Activated B cell treated with CpG ODN at 0.5 μM for 24 hours (primary cell): ENCODE measurements around the gene MAP9. TPM values are rescaled to one million over a fixed set of nuclear protein-coding genes. Genes with fewer than 3 reads are reported as not detected.

Experiments
- ATAC-seq: fragments of 200-7000 bp; cut with Tn5 transposase; one replicate; pipeline ENCODE4 v1.10.0; 2021; ENCODE audit warnings: low read depth, mild to moderate bottlenecking, moderate library complexity
- CTCF ChIA-PET: fragments of 350-600 bp; sonication (Branson Sonifier 250); formaldehyde crosslinking; loops from one replicate; lab custom pipeline; 2021; ENCODE audit warnings: antibody characterized with exemption; lab: Charles Lee
- POLR2A ChIA-PET: fragments of 350-600 bp; sonication (Branson Sonifier 250); formaldehyde crosslinking; loops from one replicate; lab custom pipeline; 2021; ENCODE audit warnings: antibody characterized with exemption; lab: Charles Lee
- DNase-seq: peaks from one replicate; pipeline ENCODE4 v3.0.0; 2022
- H3K27ac Mint-ChIP-seq: one replicate; pipeline ENCODE4 v1.8.0; 2020; ENCODE audit warnings: mixed read lengths
- H3K27me3 Mint-ChIP-seq: one replicate; pipeline ENCODE4 v1.8.0; 2021; ENCODE audit warnings: mixed read lengths
- H3K36me3 Mint-ChIP-seq: one replicate; pipeline ENCODE4 v1.8.0; 2021; ENCODE audit warnings: low read depth, mixed read lengths
- H3K4me1 Mint-ChIP-seq: one replicate; pipeline ENCODE4 v1.8.0; 2021; ENCODE audit warnings: mixed read lengths
- H3K4me3 Mint-ChIP-seq: one replicate; pipeline ENCODE4 v1.8.0; 2020; ENCODE audit warnings: mild to moderate bottlenecking, mixed read lengths
- H3K9me3 Mint-ChIP-seq: one replicate; pipeline ENCODE4 v1.8.0; 2020; ENCODE audit warnings: mixed read lengths
- CTCF ChIP-seq: fragments of 200-600 bp; IDR thresholded peaks from one replicate; pipeline ENCODE4 v1.8.0; 2022; ENCODE audit warnings: antibody characterized with exemption, mild to moderate bottlenecking
- intact Hi-C: fragments of 100-400 bp; cut with micrococcal nuclease; formaldehyde crosslinking; loops from one replicate; pipeline ENCODE4 v1.15.1; 2024
- total RNA-seq: library from RNA; stranded (reverse); gene quantifications from 2 replicates; pipeline ENCODE4 v1.2.3, GENCODE V29; 2022

Gene MAP9
- total RNA-seq, 1 donor from 2014 or later = 8.8 TPM

- H3K27me3 Mint-ChIP-seq = no peaks in the 10 kb centered on the region
- POLR2A ChIA-PET = no interaction called here
Observed at GRCh38 chr4:155367608-155368007, 9.2 kb downstream of the MAP9 start.

GRCh38 chr4:155353923-155354540 is 22.7 kb downstream of the MAP9 start:
- intact Hi-C loops = loop anchor here (1.0 to 5.0 kb wide), 4 partner anchors 372 to 802 kb away; no protein-coding TSS in a partner anchor
- Mint-ChIP-seq H3K4me3 (no peak overlapping the region), H3K27ac (no peak overlapping the region), H3K27me3 (no peaks in the 10 kb centered on the region), H3K9me3 (no peaks in the 10 kb centered on the region), H3K36me3 (peaks cover 50% of the 10 kb centered on the region), H3K4me1 (no peaks in the 10 kb centered on the region)
- DNase-seq (no peak), ATAC-seq (peak; percentile 28)
- ChIA-PET CTCF (no interaction called here), POLR2A (no interaction called here)
- no peak for TF ChIP-seq CTCF

More at GRCh38 chr4:155367608-155368007, 9.2 kb downstream of the MAP9 start:
- intact Hi-C loops = no loop called here
- DNase-seq (no peak), ATAC-seq (no peak)
- no peak overlapping the region for H3K27ac Mint-ChIP-seq
- no peak for TF ChIP-seq CTCF
- no peaks in the 10 kb centered on the region for H3K4me1 Mint-ChIP-seq
- CTCF ChIA-PET = no interaction called here
- H3K4me3 Mint-ChIP-seq = no peak overlapping the region
- peaks cover 42% of the 10 kb centered on the region for H3K36me3 Mint-ChIP-seq
- H3K9me3 Mint-ChIP-seq = no peaks in the 10 kb centered on the region

GRCh38 chr4:155342142-155342541 is 34.6 kb downstream of the MAP9 start:
- intact Hi-C loops = no loop called here
- TF ChIP-seq CTCF = no peak
- Mint-ChIP-seq H3K4me3 (no peak overlapping the region), H3K27ac (no peak overlapping the region), H3K9me3 (peaks cover 7% of the 10 kb centered on the region), H3K27me3 (no peaks in the 10 kb centered on the region), H3K4me1 (no peaks in the 10 kb centered on the region), H3K36me3 (peaks cover 11% of the 10 kb centered on the region)
- DNase-seq = no peak
- POLR2A ChIA-PET = no interaction called here
- CTCF ChIA-PET = no interaction called here
- no peak for ATAC-seq

- Mint-ChIP-seq H3K27me3 (peaks cover 1% of the 10 kb centered on the region), H3K27ac (no peak overlapping the region), H3K4me3 (no peak overlapping the region), H3K36me3 (no peaks in the 10 kb centered on the region), H3K9me3 (peaks cover 7% of the 10 kb centered on the region), H3K4me1 (no peaks in the 10 kb centered on the region)
- ChIA-PET POLR2A (no interaction called here), CTCF (no interaction called here)
- DNase-seq (no peak), ATAC-seq (no peak)
- intact Hi-C loops = no loop called here
- no peak for TF ChIP-seq CTCF
Observed at GRCh38 chr4:155339999-155340398, 36.8 kb downstream of the MAP9 start.

- intact Hi-C loops = no loop called here
- Mint-ChIP-seq H3K9me3 (peaks cover 7% of the 10 kb centered on the region), H3K27me3 (peaks cover 1% of the 10 kb centered on the region), H3K36me3 (no peaks in the 10 kb centered on the region), H3K27ac (no peak overlapping the region), H3K4me3 (no peak overlapping the region), H3K4me1 (no peaks in the 10 kb centered on the region)
- POLR2A ChIA-PET = no interaction called here
- no peak for ATAC-seq
- CTCF ChIA-PET = no interaction called here
- no peak for TF ChIP-seq CTCF
- no peak for DNase-seq
Observed at GRCh38 chr4:155339588-155339987, 37.2 kb downstream of the MAP9 start.
